Mucosa of stomach (tissue), 1 donor: Measurements from ENCODE around the gene RIN2.
"Not testable (repeated sequence)": the region's sequence is repeated elsewhere in the genome, so short reads cannot be mapped to it uniquely, and the experiment has no call there.

Experiments used
- H3K27me3 ChIP-seq: one replicate; pipeline ENCODE4 v1.7.0; 2013; ENCODE audit warnings: mild to moderate bottlenecking, low read length; ENCODE audit not compliant: control insufficient read depth, insufficient read depth
- H3K36me3 ChIP-seq: one replicate; pipeline ENCODE4 v1.7.0; 2013; ENCODE audit warnings: low read length; ENCODE audit not compliant: control insufficient read depth, insufficient read depth
- H3K4me1 ChIP-seq: one replicate; pipeline ENCODE4 v1.7.0; 2013; ENCODE audit warnings: mild to moderate bottlenecking, low read length; ENCODE audit not compliant: control insufficient read depth, insufficient read depth
- H3K4me3 ChIP-seq: one replicate; pipeline ENCODE4 v1.7.0; 2013; ENCODE audit warnings: low read length
- H3K9ac ChIP-seq: one replicate; pipeline ENCODE4 v1.7.0; 2013; ENCODE audit warnings: mild to moderate bottlenecking, low read length, moderate library complexity
- H3K9me3 ChIP-seq: one replicate; pipeline ENCODE4 v1.7.0; 2013; ENCODE audit warnings: mild to moderate bottlenecking, low read length, moderate library complexity; ENCODE audit not compliant: control insufficient read depth
- donor health status: Pancreatic carcinoma.

The RIN2 gene

GRCh38 chr20:19802492-19803158 is 44.6 kb downstream of the RIN2 start:
- Histone ChIP-seq H3K4me3 (no peak overlapping the region), H3K9me3 (no peaks in the 10 kb centered on the region), H3K9ac (no peak overlapping the region), H3K36me3 (no peaks in the 10 kb centered on the region), H3K27me3 (no peaks in the 10 kb centered on the region), H3K4me1 (peaks cover 22% of the 10 kb centered on the region)

GRCh38 chr20:19806276-19806675 is 48.2 kb downstream of the RIN2 start:
- H3K4me1 ChIP-seq, result peaks cover 22% of the 10 kb centered on the region

GRCh38 chr20:19806806-19807190 is 48.7 kb downstream of the RIN2 start:
- Histone ChIP-seq H3K4me1 (peaks cover 22% of the 10 kb centered on the region), H3K9me3 (no peaks in the 10 kb centered on the region), H3K36me3 (no peaks in the 10 kb centered on the region), H3K4me3 (no peak overlapping the region), H3K9ac (no peak overlapping the region), H3K27me3 (no peaks in the 10 kb centered on the region)

More at GRCh38 chr20:19806276-19806675, 48.2 kb downstream of the RIN2 start:
- H3K9ac ChIP-seq, H3K27me3 ChIP-seq, H3K9me3 ChIP-seq, H3K36me3 ChIP-seq, H3K4me3 ChIP-seq: not testable (repeated sequence)

- peaks cover 18% of the 10 kb centered on the region for H3K4me1 ChIP-seq
- H3K9ac ChIP-seq, result no peak overlapping the region
- no peaks in the 10 kb centered on the region for H3K9me3 ChIP-seq
- H3K27me3 ChIP-seq, result no peaks in the 10 kb centered on the region
- no peaks in the 10 kb centered on the region for H3K36me3 ChIP-seq
- H3K4me3 ChIP-seq, result no peak overlapping the region
These were observed 49.3 kb downstream of the RIN2 start for GRCh38 chr20:19807191-19807945.
